Caco-2 (cell line): ENCODE data around the gene PARD3B. TPM values are rescaled to one million over a fixed set of nuclear protein-coding genes. Genes with fewer than 3 reads are reported as not detected.
A peak's percentile ranks its signal among the peaks of the same experiment; 100 is the strongest.

Experiments used
- BruUV-seq: library from RNA; stranded (reverse); fragments of 400-500 nt; replicated peaks from 2 replicates; lab custom pipeline; 2021; lab: Mats Ljungman, UMichigan
- CTCF ChIA-PET: fragments of 300-600 bp; sonication (Branson Sonifier 250); formaldehyde crosslinking; loops from one replicate; lab custom pipeline; 2022; ENCODE audit warnings: antibody characterized with exemption; lab: Charles Lee
- POLR2A ChIA-PET: fragments of 300-600 bp; sonication (Branson Sonifier 250); formaldehyde crosslinking; loops from one replicate; lab custom pipeline; 2022; ENCODE audit warnings: antibody characterized with exemption; lab: Charles Lee
- DNase-seq, 2 experiments: peaks; one replicate each; pipeline versions ENCODE4 v3.0.0 to v3.0.0-alpha.2; 2020 to 2022
- H3K27me3 ChIP-seq: replicated peaks from 2 replicates; pipeline ENCODE4 v1.6.0; 2011; ENCODE audit warnings: low read length; ENCODE audit not compliant: control insufficient read depth, insufficient read depth
- H3K36me3 ChIP-seq: 2 replicates; pipeline ENCODE4 v1.5.1; 2011; ENCODE audit warnings: low read length; ENCODE audit not compliant: control insufficient read depth, insufficient read depth
- H3K4me1 ChIP-seq: fragments of 250-450 bp; sonication (Bioruptor Pico); 2 replicates; pipeline ENCODE4 v1.5.1; 2020; ENCODE audit warnings: mild to moderate bottlenecking
- H3K4me3 ChIP-seq: 2 replicates; pipeline ENCODE4 v1.5.1; 2011; ENCODE audit warnings: low read depth, mild to moderate bottlenecking, control low read depth, low read length
- H3K9me3 ChIP-seq: fragments of 250-450 bp; sonication (Bioruptor Pico); 2 replicates; pipeline ENCODE4 v1.5.1; 2020; ENCODE audit warnings: mild to moderate bottlenecking, moderate library complexity
- H3K27ac Mint-ChIP-seq: one replicate; pipeline ENCODE4 v1.8.0; 2022; ENCODE audit warnings: mixed read lengths; ENCODE audit not compliant: unreplicated experiment
- H3K27me3 Mint-ChIP-seq: one replicate; pipeline ENCODE4 v1.8.0; 2022; ENCODE audit warnings: mixed read lengths; ENCODE audit not compliant: insufficient read depth, unreplicated experiment
- H3K36me3 Mint-ChIP-seq: one replicate; pipeline ENCODE4 v1.8.0; 2022; ENCODE audit warnings: mild to moderate bottlenecking, mixed read lengths; ENCODE audit not compliant: insufficient read depth, unreplicated experiment
- H3K4me1 Mint-ChIP-seq: one replicate; pipeline ENCODE4 v1.8.0; 2022; ENCODE audit warnings: low read depth, mixed read lengths; ENCODE audit not compliant: unreplicated experiment
- H3K4me3 Mint-ChIP-seq: one replicate; pipeline ENCODE4 v1.8.0; 2022; ENCODE audit warnings: mild to moderate bottlenecking, moderate library complexity, mixed read lengths; ENCODE audit not compliant: unreplicated experiment
- H3K9me3 Mint-ChIP-seq: one replicate; pipeline ENCODE4 v1.8.0; 2022; ENCODE audit warnings: mixed read lengths; ENCODE audit not compliant: unreplicated experiment
- CTCF ChIP-seq, 2 experiments: fragments of 200-600 bp in 1 of 2; IDR thresholded peaks; 1 replicate in 1 of 2; 2 replicates in 1 of 2; pipeline versions ENCODE4 v1.5.1 to v1.8.0; 2011 to 2022; ENCODE audit warnings: antibody characterized with exemption in 1 of 2, control low read depth in 1 of 2, inconsistent platforms in 1 of 2, low read depth in 1 of 2, low read length in 1 of 2, mild to moderate bottlenecking in 1 of 2, moderate library complexity in 1 of 2; ENCODE audit not compliant: insufficient read depth in 1 of 2, severe bottlenecking in 1 of 2, unreplicated experiment in 1 of 2
- intact Hi-C: fragments of 100-400 bp; cut with micrococcal nuclease; formaldehyde crosslinking; loops from one replicate; pipeline ENCODE4 v1.10.0; 2022; ENCODE audit not compliant: unreplicated experiment
- total RNA-seq: library from RNA; stranded (reverse); gene quantifications from 2 replicates; pipeline ENCODE4 v1.2.3, GENCODE V29; 2022

The PARD3B gene
- total RNA-seq, 1 experiment from 2014 or later: 68.9 TPM

- intact Hi-C loops: no loop called here
- H3K4me1 Mint-ChIP-seq: peaks cover 15% of the 10 kb centered on the region
- H3K36me3 Mint-ChIP-seq: peaks cover 17% of the 10 kb centered on the region
- no peaks in the 10 kb centered on the region for H3K27me3 Mint-ChIP-seq
- no peak overlapping the region for H3K4me3 Mint-ChIP-seq
- no peak for TF ChIP-seq CTCF (IDR thresholded peaks at IDR 0.05; ENCODE audit: insufficient read depth in 1 of 2, low read depth in 1 of 2, low read length in 1 of 2, severe bottlenecking in 1 of 2, unreplicated experiment in 1 of 2)
- peaks cover 9% of the 10 kb centered on the region for H3K9me3 Mint-ChIP-seq
- ChIA-PET CTCF (no interaction called here), POLR2A (no interaction called here)
- Histone ChIP-seq H3K4me1 (peaks cover 10% of the 10 kb centered on the region), H3K36me3 (no peaks in the 10 kb centered on the region; the same call in 1 of the 2 replicates), H3K27me3 (no peaks in the 10 kb centered on the region), H3K4me3 (no peak overlapping the region), H3K9me3 (peaks cover under 1% of the 10 kb centered on the region; the same call in 1 of the 2 replicates)
- BruUV-seq: no TSS peak
- DNase-seq: no peak
- no peak overlapping the region for H3K27ac Mint-ChIP-seq
These were observed 111.7 kb downstream of the PARD3B start for GRCh38 chr2:204657024-204657423.

- intact Hi-C loops: no loop called here
- no TSS peak for BruUV-seq
- peaks cover 14% of the 10 kb centered on the region for H3K36me3 Mint-ChIP-seq
These were observed 117.7 kb downstream of the PARD3B start for GRCh38 chr2:204662956-204663355.

GRCh38 chr2:204663816-204664425, 118.6 kb downstream of the PARD3B start:
- no peak for TF ChIP-seq CTCF (IDR thresholded peaks at IDR 0.05; ENCODE audit: insufficient read depth in 1 of 2, low read depth in 1 of 2, low read length in 1 of 2, severe bottlenecking in 1 of 2, unreplicated experiment in 1 of 2)
- intact Hi-C loops: loop anchor here (1.0 kb wide), 1 partner anchor 53 kb away; no protein-coding TSS in a partner anchor
- no peak overlapping the region for H3K27ac Mint-ChIP-seq
- no peak overlapping the region for H3K4me3 Mint-ChIP-seq
- Histone ChIP-seq H3K36me3 (no peaks in the 10 kb centered on the region; the same call in 1 of the 2 replicates), H3K4me1 (peaks cover 67% of the 10 kb centered on the region), H3K27me3 (no peaks in the 10 kb centered on the region), H3K9me3 (no peaks in the 10 kb centered on the region), H3K4me3 (no peak overlapping the region)
- no peak for DNase-seq
- H3K27me3 Mint-ChIP-seq: no peaks in the 10 kb centered on the region
- H3K9me3 Mint-ChIP-seq: no peaks in the 10 kb centered on the region
- peaks cover 20% of the 10 kb centered on the region for H3K36me3 Mint-ChIP-seq
- BruUV-seq: no TSS peak
- CTCF ChIA-PET: interaction anchor here (1.4 kb wide), 2 partner anchors 9 to 28 kb away, joined by 4 read pairs; no protein-coding TSS in a partner anchor
- POLR2A ChIA-PET: interaction anchor here (0.6 kb wide), 1 partner anchor 42 kb away, joined by 3 read pairs; no protein-coding TSS in a partner anchor
- H3K4me1 Mint-ChIP-seq: peaks cover 22% of the 10 kb centered on the region

More at GRCh38 chr2:204662956-204663355, 117.7 kb downstream of the PARD3B start:
- H3K4me3 Mint-ChIP-seq: no peak overlapping the region
- TF ChIP-seq CTCF (IDR thresholded peaks at IDR 0.05; ENCODE audit: insufficient read depth in 1 of 2, low read depth in 1 of 2, low read length in 1 of 2, severe bottlenecking in 1 of 2, unreplicated experiment in 1 of 2): no peak
- no peaks in the 10 kb centered on the region for H3K27me3 Mint-ChIP-seq
- H3K27ac Mint-ChIP-seq: peak overlapping the region; percentile 61
- DNase-seq: no peak
- peaks cover 16% of the 10 kb centered on the region for H3K4me1 Mint-ChIP-seq
- ChIA-PET CTCF (no interaction called here), POLR2A (no interaction called here)
- Histone ChIP-seq H3K27me3 (no peaks in the 10 kb centered on the region), H3K9me3 (no peaks in the 10 kb centered on the region), H3K4me3 (no peak overlapping the region), H3K4me1 (peaks cover 58% of the 10 kb centered on the region), H3K36me3 (no peaks in the 10 kb centered on the region; the same call in 1 of the 2 replicates)
- H3K9me3 Mint-ChIP-seq: no peaks in the 10 kb centered on the region
